ENCODE measurements around the gene ARL14. TPM values are rescaled to one million over a fixed set of nuclear protein-coding genes. Genes with fewer than 3 reads are reported as not detected.

ARL14 gene
- total RNA-seq, 1 donor from 2014 or later = not detected

DNA sequence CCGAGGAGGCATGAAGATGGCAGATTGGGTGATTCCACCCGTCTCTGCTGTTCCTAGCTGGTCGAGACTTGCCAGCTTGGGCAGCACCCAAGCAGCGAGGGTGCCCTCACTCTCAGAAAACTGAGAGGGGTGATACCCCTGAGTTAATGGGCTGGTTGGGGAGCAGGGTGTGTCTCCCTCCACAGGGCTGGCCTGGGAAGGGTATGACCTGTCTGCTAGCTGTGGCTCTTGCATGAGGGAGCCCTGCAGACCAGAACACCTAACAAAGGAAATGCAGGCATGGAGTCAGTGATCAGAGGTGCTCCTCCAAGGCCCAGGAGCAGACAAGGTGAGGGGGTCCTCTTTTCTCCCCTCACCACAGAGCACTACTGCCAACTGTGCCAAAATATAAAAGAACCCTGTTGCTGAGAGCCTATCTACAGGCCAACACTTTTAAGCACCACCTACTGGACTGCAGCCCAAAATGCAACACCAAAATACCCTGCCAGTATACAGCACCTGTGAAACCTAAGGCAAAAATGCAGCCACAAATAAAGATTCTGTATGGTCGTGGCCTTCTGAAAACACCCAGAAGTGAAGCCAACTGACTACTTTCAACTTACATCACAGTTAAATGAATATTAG is 43.3 kb downstream of the ARL14 start:
- DNase-seq (ENCODE audit: low read depth in 2 of 2) = no peak

DNA sequence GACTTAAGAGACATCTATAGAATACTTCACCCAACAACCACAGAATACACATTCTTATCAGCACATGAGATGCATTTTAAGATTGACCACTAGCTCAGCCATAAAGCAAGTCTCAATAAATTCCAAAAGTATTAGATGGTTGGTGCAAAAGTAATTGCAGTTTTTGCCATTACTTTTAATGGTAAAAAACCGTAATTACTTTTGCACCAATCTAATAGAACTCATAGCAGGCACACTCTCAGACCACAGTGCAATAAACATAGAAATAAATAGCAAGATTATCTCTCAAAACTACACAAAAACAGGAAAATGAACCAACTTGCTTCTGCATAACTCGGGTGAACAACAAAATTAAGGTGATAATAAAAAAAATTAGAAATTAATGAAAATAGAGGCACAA is 45.4 kb downstream of the ARL14 start:
- DNase-seq (ENCODE audit: low read depth in 2 of 2) = no peak

DNA sequence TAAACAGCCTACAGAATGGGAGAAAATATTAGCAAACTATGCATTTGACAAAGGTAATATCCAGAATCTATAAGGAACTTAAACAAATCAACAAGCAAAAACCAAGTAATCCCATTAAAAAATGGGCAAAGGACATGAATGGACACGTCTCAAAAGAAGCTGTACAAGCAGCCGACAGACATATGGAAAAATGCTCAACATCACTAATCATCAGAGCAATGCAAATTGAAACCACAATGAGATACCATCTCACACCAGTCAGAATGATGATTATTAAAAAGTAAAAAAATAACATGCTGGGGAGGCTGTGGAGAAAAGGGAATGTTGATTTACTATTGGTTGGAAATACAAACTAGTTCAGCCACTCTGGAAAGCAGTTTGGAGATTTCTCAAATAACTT is 48.4 kb downstream of the ARL14 start:
- no peak for DNase-seq (ENCODE audit: low read depth in 2 of 2)

Other genes starting within 250 kb of the ARL14 start
- gene TRIM59, start 227.4 kb upstream of the ARL14 start, total RNA-seq = 12.5 and 19.4 TPM in 2 replicates
- 22.3 and 25.4 TPM in 2 replicates for gene KPNA4, start 111.6 kb upstream of the ARL14 start, total RNA-seq
- 0.51 TPM in 2 replicates for gene PPM1L, start 79.1 kb downstream of the ARL14 start, total RNA-seq

Measured in dermis microvascular lymphatic vessel endothelial cell (primary cell).